Liver (tissue), 9 donors: Measurements from ENCODE around the gene STX7. TPM values are rescaled to one million over a fixed set of nuclear protein-coding genes. Genes with fewer than 3 reads are reported as not detected.

ENCODE experiments used
- DNase-seq: peaks from one replicate; pipeline ENCODE4 v3.0.0-alpha.2; 2017; ENCODE audit warnings: low spot score
- H3K27ac ChIP-seq, 2 donors: one replicate each; pipeline ENCODE4 v1.7.0; 2013; ENCODE audit warnings: inconsistent platforms in 2 of 2, low read length in 2 of 2, control low read depth in 1 of 2, low read depth in 1 of 2, mild to moderate bottlenecking in 1 of 2
- H3K27me3 ChIP-seq, 4 donors: one replicate each; pipeline versions ENCODE4 v1.6.1 to v1.7.0; 2013; ENCODE audit warnings: low read length in 3 of 4, inconsistent platforms in 1 of 4, mild to moderate bottlenecking in 1 of 4, moderate library complexity in 1 of 4; ENCODE audit not compliant: control insufficient read depth in 4 of 4, insufficient read depth in 4 of 4
- H3K36me3 ChIP-seq, 4 donors: one replicate each; pipeline versions ENCODE4 v1.6.1 to v1.7.0; 2013; ENCODE audit warnings: low read length in 3 of 4, mild to moderate bottlenecking in 3 of 4, low read depth in 1 of 4, moderate library complexity in 1 of 4; ENCODE audit not compliant: control insufficient read depth in 4 of 4, insufficient read depth in 3 of 4
- H3K4me1 ChIP-seq, 4 donors: one replicate each; pipeline versions ENCODE4 v1.6.1 to v1.7.0; 2013; ENCODE audit warnings: low read length in 3 of 4, mild to moderate bottlenecking in 3 of 4, moderate library complexity in 1 of 4; ENCODE audit not compliant: control insufficient read depth in 4 of 4, insufficient read depth in 4 of 4
- H3K4me3 ChIP-seq, 3 donors: one replicate each; pipeline versions ENCODE4 v1.6.1 to v1.7.0; 2013; ENCODE audit warnings: low read length in 3 of 3, control low read depth in 1 of 3, low read depth in 1 of 3, mild to moderate bottlenecking in 1 of 3
- H3K9ac ChIP-seq, 2 donors: one replicate each; pipeline ENCODE4 v1.7.0; 2013; ENCODE audit warnings: low read length in 2 of 2, mild to moderate bottlenecking in 2 of 2, moderate library complexity in 2 of 2, control low read depth in 1 of 2, low read depth in 1 of 2
- H3K9me3 ChIP-seq, 4 donors: one replicate each; pipeline versions ENCODE4 v1.6.1 to v1.7.0; 2013; ENCODE audit warnings: low read length in 3 of 4; ENCODE audit not compliant: control insufficient read depth in 4 of 4
- ATF3 ChIP-seq: IDR thresholded peaks from 2 replicates; pipeline ENCODE4 v1.6.1; 2016; ENCODE audit warnings: antibody characterized with exemption
- CTCF ChIP-seq: fragments of 150-350 bp; IDR thresholded peaks from 2 replicates; pipeline ENCODE4 v1.5.1; 2017; ENCODE audit warnings: improper control_type of control experiment, low read depth, low read length; ENCODE audit not compliant: missing input control
- EGR1 ChIP-seq, 2 donors: IDR thresholded peaks; 2 replicates each; pipeline ENCODE4 v1.6.1; 2016 to 2018; ENCODE audit warnings: antibody characterized with exemption in 2 of 2, low read depth in 2 of 2
- FOXA1 ChIP-seq: IDR thresholded peaks from 2 replicates; pipeline ENCODE4 v1.6.1; 2016; ENCODE audit warnings: antibody characterized with exemption
- FOXA2 ChIP-seq: IDR thresholded peaks from 2 replicates; pipeline ENCODE4 v1.6.1; 2016; ENCODE audit warnings: antibody characterized with exemption
- GABPA ChIP-seq, 2 donors: IDR thresholded peaks in 1 of 2; conservative IDR thresholded peaks in 1 of 2; 2 replicates each; pipeline ENCODE4 v1.6.1; 2016; ENCODE audit warnings: antibody characterized with exemption in 2 of 2, mild to moderate bottlenecking in 1 of 2, moderate library complexity in 1 of 2
- HNF4A ChIP-seq, 2 donors: conservative IDR thresholded peaks; 2 replicates each; pipeline ENCODE4 v1.6.1; 2016; ENCODE audit warnings: antibody characterized with exemption in 2 of 2, mild to moderate bottlenecking in 2 of 2
- HNF4G ChIP-seq: IDR thresholded peaks from 2 replicates; pipeline ENCODE4 v1.6.1; 2016; ENCODE audit warnings: antibody characterized with exemption
- JUND ChIP-seq, 2 donors: IDR thresholded peaks; 2 replicates each; pipeline ENCODE4 v1.6.1; 2016; ENCODE audit warnings: antibody characterized with exemption in 2 of 2
- MAX ChIP-seq: IDR thresholded peaks from 2 replicates; pipeline ENCODE4 v1.6.1; 2016; ENCODE audit warnings: antibody characterized with exemption
- RAD21 ChIP-seq, 2 donors: IDR thresholded peaks; 2 replicates each; pipeline ENCODE4 v1.6.1; 2016; ENCODE audit warnings: antibody characterized with exemption in 2 of 2, mild to moderate bottlenecking in 2 of 2
- REST ChIP-seq: IDR thresholded peaks from 2 replicates; pipeline ENCODE4 v1.6.1; 2016; ENCODE audit warnings: antibody characterized with exemption, mild to moderate bottlenecking
- SP1 ChIP-seq: IDR thresholded peaks from 2 replicates; pipeline ENCODE4 v1.6.1; 2018; ENCODE audit warnings: antibody characterized with exemption, mild to moderate bottlenecking
- TAF1 ChIP-seq: conservative IDR thresholded peaks from 2 replicates; pipeline ENCODE4 v1.6.1; 2016; ENCODE audit warnings: antibody characterized with exemption, mild to moderate bottlenecking
- ZBTB33 ChIP-seq: IDR thresholded peaks from 2 replicates; pipeline ENCODE4 v1.6.1; 2016; ENCODE audit warnings: antibody characterized with exemption
- WGBS: extraction: QIAGEN DNeasy Blood & Tissue Kit; methylation state at CpG from one replicate; pipeline ENCODE4 v1.1.7; 2013; 5-methylcytosine and 5-hydroxymethylcytosine counted together
- polyA plus RNA-seq, 2 donors: library from polyadenylated mRNA; stranded (reverse) in 1 of 2; unstranded in 1 of 2; fragments of 200-250 nt in 1 of 2; fragments of >200 nt in 1 of 2; fragmentation: Nextera tagmentation in 1 of 2; extraction: Ambion mirVana in 1 of 2; gene quantifications; one replicate each; pipeline versions ENCODE4 v1.2.1 to v1.2.3, GENCODE V29; 2013 to 2015
- total RNA-seq, 2 donors: library from RNA; depleted of rRNA; stranded (reverse); fragments of >200 nt; gene quantifications; one replicate each; pipeline ENCODE4 v1.2.3, GENCODE V29; 2014
- donor health status: healthy.
- donor health status: healthy.
- donor health status: healthy.
- donor health status: healthy.
- donor health status: healthy.

The STX7 gene
- total and polyA plus RNA-seq, 4 donors, result 7.5 to 20.0 (median 14.3) TPM

- peaks cover 2 to 9% (median 7%) of the 10 kb centered on the region in 4 donors for H3K27me3 ChIP-seq
- DNase-seq, result no peak
- no peak for TF ChIP-seq GABPA (IDR thresholded peaks at IDR 0.05 in 1 of 2, conservative IDR thresholded peaks at IDR 0.05 in 1 of 2)
- TF ChIP-seq SP1, result no peak
- H3K36me3 ChIP-seq, result no peaks in the 10 kb centered on the region
- no peak overlapping the region for H3K9ac ChIP-seq
- WGBS, result 68% methylated on average over 2 of the region's 2 CpGs
- no peaks in the 10 kb centered on the region for H3K9me3 ChIP-seq
- H3K4me1 ChIP-seq, result peaks cover 9 to 13% (median 11%) of the 10 kb centered on the region in 4 donors
- H3K4me3 ChIP-seq, result no peak overlapping the region
- H3K27ac ChIP-seq, result no peak overlapping the region
These were observed 108.6 kb downstream of the STX7 start for GRCh38 chr6:132404330-132404729.

- Histone ChIP-seq H3K9ac (no peak overlapping the region), H3K4me1 (peaks cover 9 to 13% (median 11%) of the 10 kb centered on the region in 4 donors), H3K36me3 (no peaks in the 10 kb centered on the region), H3K4me3 (peak overlapping the region in 2 of 3 donors; percentile 37 to 57), H3K27ac (no peak overlapping the region), H3K9me3 (peaks cover 0 to 3% (median 0%) of the 10 kb centered on the region in 4 donors), H3K27me3 (peaks cover 2 to 12% (median 7%) of the 10 kb centered on the region in 4 donors)
- DNase-seq, result no peak
- 10% methylated on average over 35 of the region's 35 CpGs for WGBS
- TF ChIP-seq JUND (IDR thresholded peaks at IDR 0.05), result no peak
- TF ChIP-seq HNF4G, result no peak
- no peak for TF ChIP-seq ZBTB33
These were observed 111.2 kb downstream of the STX7 start for GRCh38 chr6:132401618-132402285.

GRCh38 chr6:132400883-132401617 lies 111.9 kb downstream of the STX7 start, which contains the start of gene MOXD1:
Gene MOXD1, minus strand, starts transcription at chr6:132401475. Its CDS starts 49 bp downstream, at chr6:132401426.
- Histone ChIP-seq H3K9ac (no peak within 1 kb of the TSS), H3K9me3 (peaks cover 0 to 3% (median 0%) of the 10 kb centered on the region in 4 donors), H3K27me3 (peaks cover 2 to 12% (median 7%) of the 10 kb centered on the region in 4 donors), H3K36me3 (no peaks in the 10 kb centered on the region), H3K4me3 (peak within 1 kb of the TSS in 2 of 3 donors; percentile 57 to 65), H3K4me1 (peaks cover 9 to 13% (median 11%) of the 10 kb centered on the region in 4 donors), H3K27ac (no peak within 1 kb of the TSS)
- no peak for DNase-seq
- 2% methylated on average over 87 of the region's 87 CpGs for WGBS
- TF ChIP-seq FOXA2 (no peak), FOXA1 (no peak), REST (no peak), SP1 (no peak), GABPA (IDR thresholded peaks at IDR 0.05 in 1 of 2, conservative IDR thresholded peaks at IDR 0.05 in 1 of 2) (no peak), RAD21 (IDR thresholded peaks at IDR 0.05) (no peak), ZBTB33 (no peak), HNF4A (conservative IDR thresholded peaks at IDR 0.05) (no peak), MAX (no peak), JUND (IDR thresholded peaks at IDR 0.05) (no peak), TAF1 (no peak), ATF3 (no peak), CTCF (no peak), EGR1 (IDR thresholded peaks at IDR 0.05; ENCODE audit: low read depth in 2 of 2) (no peak)
